ENCODE data around the gene ADCY5.

ADCY5 gene

DNA sequence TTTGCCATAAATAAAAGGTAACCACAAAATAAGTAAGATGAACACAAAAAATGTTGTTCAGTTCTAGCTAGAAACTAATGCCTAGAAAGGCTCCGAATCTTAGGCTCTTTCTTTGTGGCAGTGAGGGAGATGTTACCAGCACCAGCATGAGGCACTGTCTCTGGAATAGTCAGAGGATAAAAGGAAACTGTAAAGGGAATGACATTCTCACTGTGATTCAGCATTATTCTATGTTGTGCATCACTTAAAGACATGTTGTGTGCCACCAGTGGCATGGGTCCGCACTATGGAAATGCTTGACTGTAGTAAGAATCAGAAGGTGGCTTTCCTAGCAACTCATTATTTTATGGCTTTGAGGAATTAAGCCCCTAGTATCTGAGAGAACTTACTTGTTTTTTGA, 176.3 kb downstream of the ADCY5 start:
- TF ChIP-seq EZH2 (IDR thresholded peaks at IDR 0.05; ENCODE audit: borderline replicate concordance, low read length): no peak
- TF ChIP-seq, protein P1, sequence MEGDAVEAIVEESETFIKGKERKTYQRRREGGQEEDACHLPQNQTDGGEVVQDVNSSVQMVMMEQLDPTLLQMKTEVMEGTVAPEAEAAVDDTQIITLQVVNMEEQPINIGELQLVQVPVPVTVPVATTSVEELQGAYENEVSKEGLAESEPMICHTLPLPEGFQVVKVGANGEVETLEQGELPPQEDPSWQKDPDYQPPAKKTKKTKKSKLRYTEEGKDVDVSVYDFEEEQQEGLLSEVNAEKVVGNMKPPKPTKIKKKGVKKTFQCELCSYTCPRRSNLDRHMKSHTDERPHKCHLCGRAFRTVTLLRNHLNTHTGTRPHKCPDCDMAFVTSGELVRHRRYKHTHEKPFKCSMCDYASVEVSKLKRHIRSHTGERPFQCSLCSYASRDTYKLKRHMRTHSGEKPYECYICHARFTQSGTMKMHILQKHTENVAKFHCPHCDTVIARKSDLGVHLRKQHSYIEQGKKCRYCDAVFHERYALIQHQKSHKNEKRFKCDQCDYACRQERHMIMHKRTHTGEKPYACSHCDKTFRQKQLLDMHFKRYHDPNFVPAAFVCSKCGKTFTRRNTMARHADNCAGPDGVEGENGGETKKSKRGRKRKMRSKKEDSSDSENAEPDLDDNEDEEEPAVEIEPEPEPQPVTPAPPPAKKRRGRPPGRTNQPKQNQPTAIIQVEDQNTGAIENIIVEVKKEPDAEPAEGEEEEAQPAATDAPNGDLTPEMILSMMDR (IDR thresholded peaks at IDR 0.05; ENCODE audit: low read length): no peak
- H3K36me3 ChIP-seq (ENCODE audit: insufficient read depth, low read length): no peaks in the 10 kb centered on the region
- no peak overlapping the region for H3K4me3 ChIP-seq (ENCODE audit: low read depth, low read length, poor library complexity, severe bottlenecking)
- H3K27ac ChIP-seq (ENCODE audit: low read depth, low read length, poor library complexity, severe bottlenecking): no peak overlapping the region
- H3K4me2 ChIP-seq (ENCODE audit: low read length): no peak overlapping the region
- no peaks in the 10 kb centered on the region for H3F3A ChIP-seq (ENCODE audit: insufficient read depth, low read length)
- no peaks in the 10 kb centered on the region for H3K4me1 ChIP-seq (ENCODE audit: insufficient read depth, low read length, severe bottlenecking)
- H2AFZ ChIP-seq (ENCODE audit: low read length): no peak overlapping the region
- H4K20me1 ChIP-seq (ENCODE audit: insufficient read depth, low read length): no peaks in the 10 kb centered on the region
- H3K9me3 ChIP-seq (ENCODE audit: low read length): no peaks in the 10 kb centered on the region
- H3K27me3 ChIP-seq (ENCODE audit: insufficient read depth, low read length): no peaks in the 10 kb centered on the region
- H3K9ac ChIP-seq (ENCODE audit: low read length): no peak overlapping the region
- no peaks in the 10 kb centered on the region for H3K79me2 ChIP-seq (ENCODE audit: insufficient read depth, low read length)
- no peaks in the 10 kb centered on the region for H3K9me2 ChIP-seq (ENCODE audit: low read depth, low read length)

GRCh38 chr3:123271466-123272159, 177.3 kb downstream of the ADCY5 start:
- Histone ChIP-seq H3F3A (ENCODE audit: insufficient read depth, low read length) (no peaks in the 10 kb centered on the region), H2AFZ (ENCODE audit: low read length) (no peak overlapping the region), H3K4me2 (ENCODE audit: low read length) (no peak overlapping the region), H3K9me2 (ENCODE audit: low read depth, low read length) (no peaks in the 10 kb centered on the region), H3K9me3 (ENCODE audit: low read length) (no peaks in the 10 kb centered on the region), H4K20me1 (ENCODE audit: insufficient read depth, low read length) (no peaks in the 10 kb centered on the region), H3K27me3 (ENCODE audit: insufficient read depth, low read length) (no peaks in the 10 kb centered on the region), H3K4me3 (ENCODE audit: low read depth, low read length, poor library complexity, severe bottlenecking) (no peak overlapping the region), H3K9ac (ENCODE audit: low read length) (no peak overlapping the region), H3K36me3 (ENCODE audit: insufficient read depth, low read length) (0 out of 2 replicates have a peak, but pooled peaks cover 3% of the 10 kb centered on the region), H3K79me2 (ENCODE audit: insufficient read depth, low read length) (no peaks in the 10 kb centered on the region), H3K27ac (ENCODE audit: low read depth, low read length, poor library complexity, severe bottlenecking) (no peak overlapping the region), H3K4me1 (ENCODE audit: insufficient read depth, low read length, severe bottlenecking) (no peaks in the 10 kb centered on the region)
- TF ChIP-seq, protein P1 (IDR thresholded peaks at IDR 0.05; ENCODE audit: low read length): no peak
- no peak for TF ChIP-seq EZH2 (IDR thresholded peaks at IDR 0.05; ENCODE audit: borderline replicate concordance, low read length)

- Histone ChIP-seq H3K4me3 (ENCODE audit: low read depth, low read length, poor library complexity, severe bottlenecking) (no peak overlapping the region), H3K9ac (ENCODE audit: low read length) (no peak overlapping the region), H3K4me1 (ENCODE audit: insufficient read depth, low read length, severe bottlenecking) (no peaks in the 10 kb centered on the region), H3K27me3 (ENCODE audit: insufficient read depth, low read length) (no peaks in the 10 kb centered on the region), H2AFZ (ENCODE audit: low read length) (no peak overlapping the region), H3F3A (ENCODE audit: insufficient read depth, low read length) (no peaks in the 10 kb centered on the region), H3K27ac (ENCODE audit: low read depth, low read length, poor library complexity, severe bottlenecking) (no peak overlapping the region), H3K9me2 (ENCODE audit: low read depth, low read length) (no peaks in the 10 kb centered on the region), H3K9me3 (ENCODE audit: low read length) (no peaks in the 10 kb centered on the region), H3K4me2 (ENCODE audit: low read length) (no peak overlapping the region), H3K36me3 (ENCODE audit: insufficient read depth, low read length) (peaks cover 9% of the 10 kb centered on the region), H4K20me1 (ENCODE audit: insufficient read depth, low read length) (no peaks in the 10 kb centered on the region), H3K79me2 (ENCODE audit: insufficient read depth, low read length) (no peaks in the 10 kb centered on the region)
- TF ChIP-seq EZH2 (IDR thresholded peaks at IDR 0.05; ENCODE audit: borderline replicate concordance, low read length): no peak
- TF ChIP-seq, protein P1 (IDR thresholded peaks at IDR 0.05; ENCODE audit: low read length): no peak
Observed at GRCh38 chr3:123270818-123271217, 178.1 kb downstream of the ADCY5 start.

Data from OCI-LY1 (cell line).